ENCODE results near the gene SENP2. TPM values are rescaled to one million over a fixed set of nuclear protein-coding genes. Genes with fewer than 3 reads are reported as not detected.
"Not testable (repeated sequence)": the region's sequence is repeated elsewhere in the genome, so short reads cannot be mapped to it uniquely, and the experiment has no call there.

The SENP2 gene
- polyA plus RNA-seq, 1 donor (not counting 4 experiments of a cell fraction or from before 2014, with no cell fraction given), result 12.6 TPM

DNA sequence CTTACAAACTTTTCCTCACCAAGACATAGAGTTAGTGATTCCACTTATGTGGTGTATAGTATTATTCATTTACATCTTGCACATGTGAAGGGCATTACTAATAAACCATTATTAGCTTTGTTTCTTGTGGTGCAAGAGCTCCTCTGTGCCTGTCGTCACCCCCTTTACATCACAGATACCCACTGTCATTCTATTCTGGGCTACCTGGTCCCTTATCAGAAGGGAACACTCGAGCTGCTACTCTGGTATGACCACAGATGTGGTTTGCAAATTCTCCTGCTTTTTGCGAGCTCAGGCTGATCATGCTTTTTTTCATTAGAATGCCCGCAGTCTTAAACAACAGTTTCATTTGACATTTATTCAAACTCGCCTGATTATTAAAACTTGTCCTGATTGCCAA lies 13.9 kb upstream of the SENP2 start:
- Histone ChIP-seq H3K4me3 (ENCODE audit: control insufficient read depth in 2 of 3, extremely low read depth in 1 of 3, insufficient read depth in 2 of 3, low read depth in 1 of 3, low read length in 3 of 3) (no peak overlapping the region), H4K20me1 (ENCODE audit: control insufficient read depth, extremely low read depth, insufficient read depth, low read length) (no peaks in the 10 kb centered on the region), H3K9me3 (ENCODE audit: control insufficient read depth, low read depth, low read length) (no peaks in the 10 kb centered on the region), H3K9me1 (ENCODE audit: control insufficient read depth, extremely low read depth, insufficient read depth, low read length) (no peaks in the 10 kb centered on the region), H3K79me2 (ENCODE audit: control insufficient read depth, insufficient read depth, low read length) (no peaks in the 10 kb centered on the region), H2AFZ (ENCODE audit: control insufficient read depth, low read length) (no peak overlapping the region), H3K27me3 (ENCODE audit: control insufficient read depth, extremely low read depth, insufficient read depth, low read length) (no peaks in the 10 kb centered on the region), H3K36me3 (ENCODE audit: control insufficient read depth in 2 of 2, extremely low read depth in 1 of 2, insufficient read depth in 2 of 2, low read length in 2 of 2) (no peaks in the 10 kb centered on the region), H3K27ac (ENCODE audit: control insufficient read depth, insufficient read depth, low read length) (no peak overlapping the region), H3K4me2 (ENCODE audit: control insufficient read depth, extremely low read depth, insufficient read depth, low read depth, low read length) (no peak overlapping the region), H3K4me1 (ENCODE audit: control insufficient read depth, extremely low read depth, insufficient read depth, low read length) (no peaks in the 10 kb centered on the region), H3K9ac (ENCODE audit: control insufficient read depth, extremely low read depth, insufficient read depth, low read length) (no peak overlapping the region)
- FAIRE-seq (no peak), DNase-seq (ENCODE audit: low read depth, low spot score) (no peak)
- TF ChIP-seq, protein P1, sequence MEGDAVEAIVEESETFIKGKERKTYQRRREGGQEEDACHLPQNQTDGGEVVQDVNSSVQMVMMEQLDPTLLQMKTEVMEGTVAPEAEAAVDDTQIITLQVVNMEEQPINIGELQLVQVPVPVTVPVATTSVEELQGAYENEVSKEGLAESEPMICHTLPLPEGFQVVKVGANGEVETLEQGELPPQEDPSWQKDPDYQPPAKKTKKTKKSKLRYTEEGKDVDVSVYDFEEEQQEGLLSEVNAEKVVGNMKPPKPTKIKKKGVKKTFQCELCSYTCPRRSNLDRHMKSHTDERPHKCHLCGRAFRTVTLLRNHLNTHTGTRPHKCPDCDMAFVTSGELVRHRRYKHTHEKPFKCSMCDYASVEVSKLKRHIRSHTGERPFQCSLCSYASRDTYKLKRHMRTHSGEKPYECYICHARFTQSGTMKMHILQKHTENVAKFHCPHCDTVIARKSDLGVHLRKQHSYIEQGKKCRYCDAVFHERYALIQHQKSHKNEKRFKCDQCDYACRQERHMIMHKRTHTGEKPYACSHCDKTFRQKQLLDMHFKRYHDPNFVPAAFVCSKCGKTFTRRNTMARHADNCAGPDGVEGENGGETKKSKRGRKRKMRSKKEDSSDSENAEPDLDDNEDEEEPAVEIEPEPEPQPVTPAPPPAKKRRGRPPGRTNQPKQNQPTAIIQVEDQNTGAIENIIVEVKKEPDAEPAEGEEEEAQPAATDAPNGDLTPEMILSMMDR (optimal IDR thresholded peaks at IDR 0.05 in 1 of 3, IDR thresholded peaks at IDR 0.05 in 1 of 3, conservative IDR thresholded peaks at IDR 0.05 in 1 of 3; ENCODE audit: extremely low read depth in 1 of 3, insufficient read depth in 2 of 3, low read length in 3 of 3), result no peak
- no peak for TF ChIP-seq EZH2 (IDR thresholded peaks at IDR 0.05; ENCODE audit: low read length)
- dilution Hi-C loops (cut with MboI; ENCODE audit: extremely low pct_ligation_motif_present, low sequenced_read_pairs), result no loop called here

DNA sequence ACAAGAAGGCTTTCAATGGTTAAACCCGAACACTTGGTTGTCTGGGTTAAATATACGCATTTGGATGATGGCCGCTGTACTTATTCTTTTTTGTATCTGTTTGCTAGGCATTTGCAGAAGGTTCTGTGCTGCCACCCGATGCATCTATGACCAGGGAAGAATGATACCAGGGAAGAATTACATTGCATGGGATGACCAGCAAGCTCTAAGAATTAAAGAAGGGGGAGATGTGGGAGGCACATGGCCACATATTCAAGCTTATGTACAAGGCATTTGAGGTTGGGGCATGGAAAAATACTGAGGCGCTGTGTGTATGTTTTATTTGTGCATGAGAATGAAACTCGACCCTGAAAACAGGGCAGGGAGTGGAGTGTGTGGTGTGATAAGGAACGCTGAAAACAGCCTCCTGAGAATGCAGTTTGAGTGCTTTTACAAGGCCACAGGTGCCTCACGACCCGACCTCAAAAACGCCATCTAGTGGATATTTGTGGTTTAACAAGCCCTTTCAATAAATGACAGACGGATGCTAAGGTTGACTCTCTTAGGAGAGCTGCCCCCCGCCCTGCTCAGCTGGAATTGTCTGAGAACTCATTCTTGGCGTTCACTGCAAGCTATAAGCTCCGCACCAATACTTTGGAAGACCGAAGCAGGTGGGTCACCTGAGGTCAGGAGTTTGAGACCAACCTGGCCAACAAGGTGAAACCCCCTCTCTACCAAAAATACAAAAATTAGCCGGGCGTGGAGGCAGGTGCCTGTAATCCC lies 10.8 kb upstream of the SENP2 start:
- H3K9ac ChIP-seq (ENCODE audit: control insufficient read depth, extremely low read depth, insufficient read depth, low read length); H3K9me3 ChIP-seq (ENCODE audit: control insufficient read depth, low read depth, low read length); H3K27ac ChIP-seq (ENCODE audit: control insufficient read depth, insufficient read depth, low read length); H3K27me3 ChIP-seq (ENCODE audit: control insufficient read depth, extremely low read depth, insufficient read depth, low read length); H3K36me3 ChIP-seq (ENCODE audit: control insufficient read depth in 2 of 2, extremely low read depth in 1 of 2, insufficient read depth in 2 of 2, low read length in 2 of 2); H3K4me1 ChIP-seq (ENCODE audit: control insufficient read depth, extremely low read depth, insufficient read depth, low read length); H4K20me1 ChIP-seq (ENCODE audit: control insufficient read depth, extremely low read depth, insufficient read depth, low read length); H3K4me2 ChIP-seq (ENCODE audit: control insufficient read depth, extremely low read depth, insufficient read depth, low read depth, low read length); DNase-seq (ENCODE audit: low read depth, low spot score); dilution Hi-C loops (cut with MboI; ENCODE audit: extremely low pct_ligation_motif_present, low sequenced_read_pairs); H3K79me2 ChIP-seq (ENCODE audit: control insufficient read depth, insufficient read depth, low read length); H3K9me1 ChIP-seq (ENCODE audit: control insufficient read depth, extremely low read depth, insufficient read depth, low read length); H3K4me3 ChIP-seq (ENCODE audit: control insufficient read depth in 2 of 3, extremely low read depth in 1 of 3, insufficient read depth in 2 of 3, low read depth in 1 of 3, low read length in 3 of 3); H2AFZ ChIP-seq (ENCODE audit: control insufficient read depth, low read length): not testable (repeated sequence)
- TF ChIP-seq, protein P1 (optimal IDR thresholded peaks at IDR 0.05 in 1 of 3, IDR thresholded peaks at IDR 0.05 in 1 of 3, conservative IDR thresholded peaks at IDR 0.05 in 1 of 3; ENCODE audit: extremely low read depth in 1 of 3, insufficient read depth in 2 of 3, low read length in 3 of 3), result peak; percentile 19 to 49 (median 49)
- peak; percentile 95 for FAIRE-seq
